ENCODE results near the gene BHLHE40. TPM values are rescaled to one million over a fixed set of nuclear protein-coding genes. Genes with fewer than 3 reads are reported as not detected.

The BHLHE40 gene
- total RNA-seq, 1 experiment from 2014 or later: 6.7 TPM

- Histone ChIP-seq H3K4me3 (ENCODE audit: insufficient read depth, low read depth, low read length) (no peak overlapping the region), H3K27me3 (ENCODE audit: control insufficient read depth, insufficient read depth, low read length) (no peaks in the 10 kb centered on the region), H3K36me3 (replicated peaks; ENCODE audit: control insufficient read depth, insufficient read depth, low read length) (no peaks in the 10 kb centered on the region)
- no peak for DNase-seq
Measured at GRCh38 chr3:4996223-4996765, 17.1 kb downstream of the BHLHE40 start.

- Histone ChIP-seq H3K4me3 (ENCODE audit: insufficient read depth, low read depth, low read length) (no peak overlapping the region), H3K36me3 (replicated peaks; ENCODE audit: control insufficient read depth, insufficient read depth, low read length) (no peaks in the 10 kb centered on the region), H3K27me3 (ENCODE audit: control insufficient read depth, insufficient read depth, low read length) (no peaks in the 10 kb centered on the region)
- DNase-seq: no peak
Measured at GRCh38 chr3:4996771-4997291, 17.6 kb downstream of the BHLHE40 start.

GRCh38 chr3:4997946-4998345, 18.7 kb downstream of the BHLHE40 start:
- no peaks in the 10 kb centered on the region for H3K27me3 ChIP-seq (ENCODE audit: control insufficient read depth, insufficient read depth, low read length)
- no peaks in the 10 kb centered on the region for H3K36me3 ChIP-seq (replicated peaks; ENCODE audit: control insufficient read depth, insufficient read depth, low read length)
- no peak overlapping the region for H3K4me3 ChIP-seq (ENCODE audit: insufficient read depth, low read depth, low read length)
- no peak for DNase-seq

GRCh38 chr3:4999531-5000184, 20.4 kb downstream of the BHLHE40 start:
- Histone ChIP-seq H3K4me3 (ENCODE audit: insufficient read depth, low read depth, low read length) (no peak overlapping the region), H3K36me3 (replicated peaks; ENCODE audit: control insufficient read depth, insufficient read depth, low read length) (no peaks in the 10 kb centered on the region), H3K27me3 (ENCODE audit: control insufficient read depth, insufficient read depth, low read length) (no peaks in the 10 kb centered on the region)
- no peak for DNase-seq

GRCh38 chr3:5001135-5001534, 21.9 kb downstream of the BHLHE40 start:
- no peaks in the 10 kb centered on the region for H3K36me3 ChIP-seq (replicated peaks; ENCODE audit: control insufficient read depth, insufficient read depth, low read length)
- H3K4me3 ChIP-seq (ENCODE audit: insufficient read depth, low read depth, low read length): no peak overlapping the region
- no peaks in the 10 kb centered on the region for H3K27me3 ChIP-seq (ENCODE audit: control insufficient read depth, insufficient read depth, low read length)
- DNase-seq: no peak

- DNase-seq: no peak
- Histone ChIP-seq H3K4me3 (ENCODE audit: insufficient read depth, low read depth, low read length) (no peak overlapping the region), H3K27me3 (ENCODE audit: control insufficient read depth, insufficient read depth, low read length) (no peaks in the 10 kb centered on the region), H3K36me3 (replicated peaks; ENCODE audit: control insufficient read depth, insufficient read depth, low read length) (no peaks in the 10 kb centered on the region)
Measured at GRCh38 chr3:5001805-5002173, 22.6 kb downstream of the BHLHE40 start.

GRCh38 chr3:5002174-5002870, 23.1 kb downstream of the BHLHE40 start:
- Histone ChIP-seq H3K36me3 (replicated peaks; ENCODE audit: control insufficient read depth, insufficient read depth, low read length) (no peaks in the 10 kb centered on the region), H3K27me3 (ENCODE audit: control insufficient read depth, insufficient read depth, low read length) (no peaks in the 10 kb centered on the region), H3K4me3 (ENCODE audit: insufficient read depth, low read depth, low read length) (no peak overlapping the region)
- no peak for DNase-seq

GRCh38 chr3:5002871-5003247, 23.6 kb downstream of the BHLHE40 start:
- DNase-seq: no peak
- Histone ChIP-seq H3K4me3 (ENCODE audit: insufficient read depth, low read depth, low read length) (no peak overlapping the region), H3K27me3 (ENCODE audit: control insufficient read depth, insufficient read depth, low read length) (no peaks in the 10 kb centered on the region), H3K36me3 (replicated peaks; ENCODE audit: control insufficient read depth, insufficient read depth, low read length) (no peaks in the 10 kb centered on the region)

GRCh38 chr3:5004319-5005152, 25.3 kb downstream of the BHLHE40 start:
- H3K4me3 ChIP-seq (ENCODE audit: insufficient read depth, low read depth, low read length): no peak overlapping the region
- H3K27me3 ChIP-seq (ENCODE audit: control insufficient read depth, insufficient read depth, low read length): no peaks in the 10 kb centered on the region
- no peaks in the 10 kb centered on the region for H3K36me3 ChIP-seq (replicated peaks; ENCODE audit: control insufficient read depth, insufficient read depth, low read length)
- no peak for DNase-seq

GRCh38 chr3:5005367-5005766, 26.1 kb downstream of the BHLHE40 start:
- no peak for DNase-seq
- H3K27me3 ChIP-seq (ENCODE audit: control insufficient read depth, insufficient read depth, low read length): no peaks in the 10 kb centered on the region
- no peaks in the 10 kb centered on the region for H3K36me3 ChIP-seq (replicated peaks; ENCODE audit: control insufficient read depth, insufficient read depth, low read length)
- H3K4me3 ChIP-seq (ENCODE audit: insufficient read depth, low read depth, low read length): no peak overlapping the region

GRCh38 chr3:5006755-5007202, 27.5 kb downstream of the BHLHE40 start:
- Histone ChIP-seq H3K27me3 (ENCODE audit: control insufficient read depth, insufficient read depth, low read length) (no peaks in the 10 kb centered on the region), H3K36me3 (replicated peaks; ENCODE audit: control insufficient read depth, insufficient read depth, low read length) (no peaks in the 10 kb centered on the region), H3K4me3 (ENCODE audit: insufficient read depth, low read depth, low read length) (no peak overlapping the region)
- no peak for DNase-seq

GRCh38 chr3:5007873-5008272, 28.6 kb downstream of the BHLHE40 start:
- DNase-seq: no peak
- no peaks in the 10 kb centered on the region for H3K36me3 ChIP-seq (replicated peaks; ENCODE audit: control insufficient read depth, insufficient read depth, low read length)
- H3K27me3 ChIP-seq (ENCODE audit: control insufficient read depth, insufficient read depth, low read length): no peaks in the 10 kb centered on the region
- no peak overlapping the region for H3K4me3 ChIP-seq (ENCODE audit: insufficient read depth, low read depth, low read length)

- no peak for DNase-seq
- no peaks in the 10 kb centered on the region for H3K36me3 ChIP-seq (replicated peaks; ENCODE audit: control insufficient read depth, insufficient read depth, low read length)
- no peak overlapping the region for H3K4me3 ChIP-seq (ENCODE audit: insufficient read depth, low read depth, low read length)
- no peaks in the 10 kb centered on the region for H3K27me3 ChIP-seq (ENCODE audit: control insufficient read depth, insufficient read depth, low read length)
Measured at GRCh38 chr3:5009506-5010109, 30.4 kb downstream of the BHLHE40 start.

GRCh38 chr3:5010140-5010539, 30.9 kb downstream of the BHLHE40 start:
- no peaks in the 10 kb centered on the region for H3K27me3 ChIP-seq (ENCODE audit: control insufficient read depth, insufficient read depth, low read length)
- no peak for DNase-seq
- no peak overlapping the region for H3K4me3 ChIP-seq (ENCODE audit: insufficient read depth, low read depth, low read length)
- no peaks in the 10 kb centered on the region for H3K36me3 ChIP-seq (replicated peaks; ENCODE audit: control insufficient read depth, insufficient read depth, low read length)
